ENCODE data around the gene DRAXIN. TPM values are rescaled to one million over a fixed set of nuclear protein-coding genes. Genes with fewer than 3 reads are reported as not detected.

DRAXIN gene
- total RNA-seq, 2 experiments from 2014 or later, result 3.5 to 4.1 TPM

DNA sequence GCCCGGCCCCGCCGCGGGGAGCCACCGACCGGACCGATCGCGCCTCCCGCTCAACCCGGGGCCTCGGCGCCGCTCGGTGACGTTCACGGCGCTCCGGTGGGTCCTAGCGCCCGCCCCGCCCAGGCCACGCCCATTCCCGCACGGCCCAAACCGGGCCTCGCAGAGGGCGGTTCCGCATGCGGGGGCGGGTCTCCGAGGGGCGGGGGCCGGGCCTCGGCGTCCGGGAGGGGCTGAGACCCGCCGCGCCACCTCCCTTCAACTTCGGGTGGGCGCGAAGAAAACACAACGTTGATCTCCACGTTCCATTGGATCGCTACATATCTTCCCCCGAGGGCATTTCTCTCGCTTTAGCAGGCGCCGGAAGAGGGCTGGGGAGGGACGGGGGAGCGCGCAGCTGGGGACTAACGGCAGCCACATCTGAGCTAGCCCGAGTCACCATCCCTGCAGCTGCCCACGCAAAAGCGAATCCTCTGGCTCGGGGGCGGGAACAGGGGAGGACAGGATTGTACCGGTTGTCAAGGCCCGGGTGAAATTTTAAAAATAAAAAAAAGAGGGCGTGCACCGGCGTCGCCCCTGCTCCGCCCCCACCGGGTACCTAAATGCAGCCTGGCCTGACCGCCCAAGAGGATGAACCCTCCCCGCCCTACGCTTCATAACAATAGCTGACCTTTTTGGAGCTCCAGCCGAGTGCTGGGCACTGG is 10.3 kb upstream of the DRAXIN start, which contains the start of gene MAD2L2:
Gene MAD2L2 (minus strand): TSS at position 78 of the 701 bp plus-strand sequence. CDS start 547 bp downstream, outside the sequence.
- H3K36me3 Mint-ChIP-seq, result peaks cover 10% of the 10 kb centered on the region
- POLR2A ChIA-PET, result interaction anchor here (0.6 to 3.0 kb wide), 15 partner anchors 9 to 338 kb away, joined by 3 to 24 read pairs (median 8); partner anchors contain the start of genes DISP3, DRAXIN, FBXO2 and FBXO44
- H3K4me3 Mint-ChIP-seq, result peak within 1 kb of the TSS; percentile 92
- DNase-seq, result peak; percentile 97
- H3K4me1 Mint-ChIP-seq, result peaks cover 15% of the 10 kb centered on the region
- peaks cover 16% of the 10 kb centered on the region for H3K27me3 Mint-ChIP-seq
- ATAC-seq (ENCODE audit: low read depth), result peak; percentile 82
- H3K9me3 Mint-ChIP-seq, result no peaks in the 10 kb centered on the region
- H3K27ac Mint-ChIP-seq, result peak within 1 kb of the TSS; percentile 89

- H3K4me1 Mint-ChIP-seq, result peaks cover 15% of the 10 kb centered on the region
- H3K4me3 Mint-ChIP-seq, result peak overlapping the region; percentile 92
- ATAC-seq (ENCODE audit: low read depth) (no peak), DNase-seq (no peak)
- POLR2A ChIA-PET, result interaction anchor here (1.2 to 3.0 kb wide), 10 partner anchors 8 to 227 kb away, joined by 3 to 24 read pairs (median 10); partner anchors contain the start of genes DISP3, DRAXIN, FBXO2 and FBXO44
- H3K9me3 Mint-ChIP-seq, result no peaks in the 10 kb centered on the region
- H3K27ac Mint-ChIP-seq, result peak overlapping the region; percentile 56
- H3K36me3 Mint-ChIP-seq, result peaks cover 10% of the 10 kb centered on the region
- peaks cover 22% of the 10 kb centered on the region for H3K27me3 Mint-ChIP-seq
These were observed 9.2 kb upstream of the DRAXIN start for GRCh38 chr1:11682287-11682771.

- H3K9me3 Mint-ChIP-seq, result no peaks in the 10 kb centered on the region
- peaks cover 10% of the 10 kb centered on the region for H3K36me3 Mint-ChIP-seq
- H3K4me3 Mint-ChIP-seq, result no peak overlapping the region
- no peak overlapping the region for H3K27ac Mint-ChIP-seq
- POLR2A ChIA-PET, result interaction anchor here (1.6 to 3.0 kb wide), 8 partner anchors 7 to 227 kb away, joined by 8 to 24 read pairs (median 12); partner anchors contain the start of genes DRAXIN, FBXO2, FBXO44 and FBXO6
- peaks cover 15% of the 10 kb centered on the region for H3K4me1 Mint-ChIP-seq
- ATAC-seq (ENCODE audit: low read depth) (no peak), DNase-seq (no peak)
- H3K27me3 Mint-ChIP-seq, result peaks cover 25% of the 10 kb centered on the region
These were observed 8.7 kb upstream of the DRAXIN start for GRCh38 chr1:11682799-11683198.

- no peak overlapping the region for H3K27ac Mint-ChIP-seq
- no peak for ATAC-seq (ENCODE audit: low read depth)
- POLR2A ChIA-PET, result interaction anchor here (1.3 kb wide), 2 partner anchors 9 to 36 kb away, joined by 3 to 4 read pairs; no protein-coding TSS in a partner anchor
These were observed 7.4 kb upstream of the DRAXIN start for GRCh38 chr1:11684070-11684469.

DNA sequence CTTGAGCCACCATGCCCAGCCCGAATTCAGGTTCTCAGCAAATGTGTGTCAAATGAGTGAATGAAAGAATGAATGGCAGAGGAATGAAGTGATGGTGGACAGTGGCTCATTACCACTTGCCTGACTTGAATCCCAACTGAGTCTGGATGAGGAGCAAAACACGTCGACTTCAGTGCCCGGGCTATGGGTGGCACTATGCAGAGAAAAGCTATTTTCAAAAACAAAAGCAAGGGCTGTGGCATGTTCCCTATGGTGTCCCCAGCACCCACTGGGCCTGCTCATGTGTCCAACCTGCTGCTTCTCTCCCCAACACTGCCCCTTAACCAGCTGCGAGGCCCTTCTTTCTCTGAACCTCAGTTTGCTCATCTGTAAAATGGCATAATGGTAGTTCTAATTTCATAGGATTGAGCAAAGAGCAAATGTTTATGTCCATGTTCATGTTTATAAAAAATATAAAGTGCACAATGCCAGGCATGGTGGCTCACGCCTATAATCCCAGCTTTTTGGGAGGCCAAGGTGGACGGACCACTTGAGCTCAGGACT is 6.2 kb upstream of the DRAXIN start:
- H3K27ac Mint-ChIP-seq, result no peak overlapping the region
- POLR2A ChIA-PET, result interaction anchor here (1.0 to 1.3 kb wide), 5 partner anchors 8 to 51 kb away, joined by 3 to 7 read pairs (median 3); partner anchors contain the start of gene AGTRAP
- DNase-seq (no peak), ATAC-seq (ENCODE audit: low read depth) (no peak)
- H3K9me3 Mint-ChIP-seq, result no peaks in the 10 kb centered on the region
- H3K27me3 Mint-ChIP-seq, result peaks cover 42% of the 10 kb centered on the region
- H3K4me3 Mint-ChIP-seq, result no peak overlapping the region
- no peaks in the 10 kb centered on the region for H3K36me3 Mint-ChIP-seq
- peaks cover 13% of the 10 kb centered on the region for H3K4me1 Mint-ChIP-seq

More at GRCh38 chr1:11684070-11684469, 7.4 kb upstream of the DRAXIN start:
- Mint-ChIP-seq H3K27me3 (peaks cover 31% of the 10 kb centered on the region), H3K4me3 (no peak overlapping the region), H3K36me3 (peaks cover 4% of the 10 kb centered on the region), H3K4me1 (peaks cover 13% of the 10 kb centered on the region), H3K9me3 (no peaks in the 10 kb centered on the region)
- DNase-seq, result no peak

DNA sequence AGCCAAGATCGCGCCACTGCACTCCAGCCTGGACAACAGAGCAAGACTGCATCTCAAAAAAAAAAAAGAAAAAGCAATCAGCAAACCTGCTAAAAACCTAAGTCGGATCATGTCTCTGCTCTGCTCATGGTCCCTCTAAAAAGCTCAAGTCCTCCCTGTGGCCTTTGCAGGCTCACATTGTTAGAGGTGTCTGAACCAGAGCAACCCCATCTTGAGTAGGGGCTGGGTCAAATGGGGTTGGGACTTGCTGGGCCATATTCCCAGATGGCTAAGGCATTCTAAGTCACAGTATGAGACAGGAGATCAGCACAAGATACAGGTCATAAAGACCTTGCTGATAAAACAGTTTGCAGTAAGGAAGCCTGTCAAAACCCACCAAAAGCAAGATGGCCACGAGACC is 3.0 kb upstream of the DRAXIN start:
- Mint-ChIP-seq H3K27me3 (peaks cover 54% of the 10 kb centered on the region), H3K36me3 (no peaks in the 10 kb centered on the region), H3K9me3 (no peaks in the 10 kb centered on the region), H3K27ac (no peak overlapping the region), H3K4me1 (peaks cover 27% of the 10 kb centered on the region), H3K4me3 (no peak overlapping the region)
- POLR2A ChIA-PET, result interaction anchor here (1.1 kb wide), 1 partner anchor 24 kb away, joined by 3 read pairs; no protein-coding TSS in a partner anchor
- DNase-seq (no peak), ATAC-seq (ENCODE audit: low read depth) (no peak)

DNA sequence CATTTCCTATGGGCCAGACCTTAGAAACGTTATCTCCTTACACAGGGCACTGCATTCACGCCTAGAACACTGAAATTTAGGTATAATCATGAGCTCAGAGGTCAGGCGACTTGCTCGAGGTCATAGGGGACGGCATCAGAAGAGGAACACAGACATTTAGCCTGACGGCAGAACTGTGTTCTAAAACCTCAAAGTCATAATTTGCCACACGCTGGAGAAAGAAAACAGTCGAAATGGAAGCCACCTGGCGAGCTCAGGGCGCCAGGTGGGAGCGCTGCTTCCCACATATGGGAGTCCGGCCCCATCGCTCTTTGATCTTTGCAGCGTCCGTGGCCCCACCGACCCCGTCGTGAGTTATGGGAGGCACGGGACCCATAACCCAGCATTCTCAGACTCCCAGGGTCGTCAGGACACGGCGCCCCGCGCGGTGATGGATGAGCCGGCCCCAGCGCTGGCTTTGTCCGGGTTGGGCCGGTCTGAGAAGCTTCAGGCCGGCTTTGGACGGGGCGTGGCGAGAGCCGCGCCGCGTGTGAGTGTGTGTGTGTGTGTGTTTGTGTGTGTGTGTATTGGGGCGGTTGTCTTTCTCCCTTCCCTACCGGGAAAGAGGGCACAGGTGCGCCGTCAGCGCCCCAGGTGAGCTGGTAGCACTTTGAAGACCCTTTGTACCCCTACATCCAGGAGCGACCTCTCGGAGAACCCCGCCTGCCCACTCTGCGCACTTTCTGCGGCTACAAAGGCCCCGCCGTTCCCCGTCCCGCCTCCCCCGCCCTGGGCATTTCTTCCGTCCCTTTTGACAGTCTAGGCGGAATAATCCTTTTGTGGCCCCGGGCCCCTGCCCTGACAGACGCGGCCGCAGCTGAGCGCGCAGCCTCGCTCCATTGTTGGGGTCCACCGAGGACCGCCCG is 861 bp upstream of the DRAXIN start:
- H3K4me1 Mint-ChIP-seq, result peaks cover 32% of the 10 kb centered on the region
- no peaks in the 10 kb centered on the region for H3K9me3 Mint-ChIP-seq
- DNase-seq, result no peak
- peaks cover 45% of the 10 kb centered on the region for H3K27me3 Mint-ChIP-seq
- H3K36me3 Mint-ChIP-seq, result peaks cover 2% of the 10 kb centered on the region
- no peak overlapping the region for H3K27ac Mint-ChIP-seq
- no peak for ATAC-seq (ENCODE audit: low read depth)
- POLR2A ChIA-PET, result interaction anchor here (0.7 to 2.2 kb wide), 9 partner anchors 9 to 632 kb away, joined by 3 to 11 read pairs (median 4); partner anchors contain the start of gene FBXO6
- H3K4me3 Mint-ChIP-seq, result peak overlapping the region; percentile 67

- H3K9me3 Mint-ChIP-seq, result no peaks in the 10 kb centered on the region
- H3K36me3 Mint-ChIP-seq, result peaks cover 2% of the 10 kb centered on the region
- POLR2A ChIA-PET, result interaction anchor here (1.0 to 2.2 kb wide), 7 partner anchors 10 to 216 kb away, joined by 5 to 16 read pairs (median 8); partner anchors contain the start of genes FBXO6 and MAD2L2
- H3K27me3 Mint-ChIP-seq, result peaks cover 38% of the 10 kb centered on the region
- H3K27ac Mint-ChIP-seq, result peak overlapping the region; percentile 80
- peaks cover 32% of the 10 kb centered on the region for H3K4me1 Mint-ChIP-seq
- peak overlapping the region; percentile 85 for H3K4me3 Mint-ChIP-seq
- ATAC-seq (ENCODE audit: low read depth) (no peak), DNase-seq (peak; percentile 48)
These were observed 610 bp downstream of the DRAXIN start for GRCh38 chr1:11691928-11692711.

DNA sequence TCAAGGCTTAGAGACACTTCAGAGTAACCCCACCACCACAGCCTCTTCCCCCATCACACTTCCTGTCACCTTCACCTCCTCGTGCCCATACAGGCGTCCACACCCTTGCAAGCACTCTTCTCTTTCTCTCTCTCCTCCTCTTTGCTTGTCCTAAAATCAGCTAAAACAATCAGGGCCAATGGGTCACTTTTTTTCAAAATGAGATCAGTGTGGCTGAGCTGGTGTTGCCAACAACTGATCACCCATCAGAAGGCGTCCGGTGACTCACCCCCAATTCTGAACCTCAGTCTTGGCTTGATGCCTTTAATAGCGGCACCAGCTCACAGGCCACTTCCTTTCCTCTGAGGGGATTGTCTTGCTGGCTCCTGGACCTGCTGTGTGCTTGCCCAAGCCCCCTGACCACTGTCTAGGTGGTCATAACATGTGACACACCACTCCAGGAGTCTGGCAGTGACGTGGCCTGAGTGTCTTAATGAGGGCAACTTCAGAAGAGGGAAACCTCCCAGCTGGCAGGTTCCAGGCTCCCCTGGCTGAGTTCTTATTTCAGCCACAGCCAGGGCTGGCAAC is 1.6 kb downstream of the DRAXIN start:
- H3K4me3 Mint-ChIP-seq, result peak overlapping the region; percentile 85
- peaks cover 30% of the 10 kb centered on the region for H3K27me3 Mint-ChIP-seq
- peak; percentile 71 for ATAC-seq (ENCODE audit: low read depth)
- peak; percentile 54 for DNase-seq
- H3K9me3 Mint-ChIP-seq, result no peaks in the 10 kb centered on the region
- peaks cover 2% of the 10 kb centered on the region for H3K36me3 Mint-ChIP-seq
- H3K4me1 Mint-ChIP-seq, result peaks cover 37% of the 10 kb centered on the region
- POLR2A ChIA-PET, result interaction anchor here (0.6 to 1.9 kb wide), 9 partner anchors 8 to 215 kb away, joined by 3 to 16 read pairs (median 6); partner anchors contain the start of genes FBXO6 and MAD2L2
- H3K27ac Mint-ChIP-seq, result peak overlapping the region; percentile 80

GRCh38 chr1:11693917-11694316 is 2.4 kb downstream of the DRAXIN start:
- peaks cover 2% of the 10 kb centered on the region for H3K36me3 Mint-ChIP-seq
- peak overlapping the region; percentile 80 for H3K27ac Mint-ChIP-seq

GRCh38 chr1:11695861-11696260 is 4.4 kb downstream of the DRAXIN start:
- Mint-ChIP-seq H3K9me3 (no peaks in the 10 kb centered on the region), H3K4me3 (no peak overlapping the region), H3K4me1 (peaks cover 27% of the 10 kb centered on the region), H3K36me3 (peaks cover 2% of the 10 kb centered on the region), H3K27me3 (peaks cover 16% of the 10 kb centered on the region), H3K27ac (no peak overlapping the region)
- DNase-seq (no peak), ATAC-seq (ENCODE audit: low read depth) (no peak)
- POLR2A ChIA-PET, result interaction anchor here (1.0 to 1.8 kb wide), 3 partner anchors 23 to 46 kb away, joined by 5 to 7 read pairs (median 5); partner anchors contain the start of gene FBXO6

More at GRCh38 chr1:11693917-11694316, 2.4 kb downstream of the DRAXIN start:
- Mint-ChIP-seq H3K27me3 (peaks cover 29% of the 10 kb centered on the region), H3K4me1 (peaks cover 39% of the 10 kb centered on the region), H3K4me3 (peak overlapping the region; percentile 14), H3K9me3 (no peaks in the 10 kb centered on the region)
- DNase-seq, result no peak
- POLR2A ChIA-PET, result interaction anchor here (0.6 to 1.9 kb wide), 7 partner anchors 9 to 214 kb away, joined by 3 to 15 read pairs (median 5); partner anchors contain the start of gene FBXO6
- ATAC-seq (ENCODE audit: low read depth), result no peak
